Psoas muscle (tissue), 8 donors: ENCODE data around the gene LCT. TPM values are rescaled to one million over a fixed set of nuclear protein-coding genes. Genes with fewer than 3 reads are reported as not detected.

Source experiments
- ATAC-seq, 4 donors: fragments of 200-7000 bp; cut with Tn5 transposase; one replicate each; pipeline ENCODE4 v1.9.1; 2020; ENCODE audit warnings: moderate library complexity in 3 of 4, mild to moderate bottlenecking in 2 of 4
- DNase-seq, 2 donors: peaks; one replicate each; pipeline ENCODE4 v3.0.0-alpha.2; 2020
- H3K27ac ChIP-seq: fragments of 200-600 bp; one replicate; pipeline ENCODE4 v1.8.0; 2022
- H3K27me3 ChIP-seq, 3 donors: fragments of 200-600 bp in 1 of 3; one replicate each; pipeline versions ENCODE4 v1.6.1 to v1.8.0; 2013 to 2022; ENCODE audit warnings: low read length in 2 of 3, mild to moderate bottlenecking in 2 of 3, moderate library complexity in 1 of 3; ENCODE audit not compliant: insufficient read depth in 3 of 3
- H3K36me3 ChIP-seq, 2 donors: fragments of 200-600 bp in 1 of 2; one replicate each; pipeline versions ENCODE4 v1.6.1 to v1.8.0; 2013 to 2022; ENCODE audit warnings: low read depth in 1 of 2, mild to moderate bottlenecking in 1 of 2, moderate library complexity in 1 of 2; ENCODE audit not compliant: insufficient read depth in 1 of 2
- H3K4me1 ChIP-seq: fragments of 200-600 bp; one replicate; pipeline ENCODE4 v1.8.0; 2022
- H3K4me3 ChIP-seq: fragments of 200-600 bp; one replicate; pipeline ENCODE4 v1.8.0; 2022; ENCODE audit warnings: mild to moderate bottlenecking
- H3K9me3 ChIP-seq: fragments of 200-600 bp; one replicate; pipeline ENCODE4 v1.8.0; 2022
- CTCF ChIP-seq: fragments of 200-600 bp; IDR thresholded peaks from one replicate; pipeline ENCODE4 v1.8.0; 2022; ENCODE audit warnings: antibody characterized with exemption
- WGBS, 3 donors: extraction: QIAGEN DNeasy Blood & Tissue Kit; methylation state at CpG; one replicate each; pipeline versions ENCODE4 v1.1.6 to v1.1.7; 2013; 5-methylcytosine and 5-hydroxymethylcytosine counted together
- intact Hi-C, 2 donors: fragments of 100-400 bp; cut with DNase I; formaldehyde crosslinking; loops; one replicate each; pipeline versions ENCODE4 v1.11.0 to v1.14.2; 2022
- polyA plus RNA-seq, 3 donors: library from polyadenylated mRNA; stranded (reverse); fragments of 200-250 nt; gene quantifications; one replicate each; pipeline ENCODE4 v1.2.3, GENCODE V29; 2013
- total RNA-seq, 4 donors: library from RNA; stranded (reverse); fragmentation: NEBNext Ultra II Directional in 2 of 4; extraction: Animal tissue kit (Norgen Biotek cat#: 25700) in 2 of 4; gene quantifications; one replicate each; pipeline versions ENCODE4 v1.2.1 to v1.2.4, GENCODE V29; 2021 to 2023
- donor health status: healthy with polysubstance abuse.
- donor health status: DM: no; HTN: no; CAD: no; lungs with moderate emphysema.
- donor health status: Bipolar disorder and iron deficiency.
- donor health status: healthy.
- donor health status: DM: yes; HTN: yes; CAD: no.
- donor health status: DM: no; HTN: no; CAD: no.
- donor health status: DM: no; HTN: no; CAD: no.
- donor health status: DM: yes; HTN: yes; CAD: no.

Gene LCT
- total and polyA plus RNA-seq, 7 donors: 0.01 to 0.61 (median 0.03) TPM; not detected in 3

- H3K27me3 ChIP-seq: no peaks in the 10 kb centered on the region
- no peaks in the 10 kb centered on the region for H3K4me1 ChIP-seq
- H3K36me3 ChIP-seq: peaks cover 10 to 100% of the 10 kb centered on the region in 2 donors
- TF ChIP-seq CTCF: no peak
- no peak overlapping the region for H3K27ac ChIP-seq
- no peak for ATAC-seq
- H3K9me3 ChIP-seq: peaks cover 8% of the 10 kb centered on the region
- no peak overlapping the region for H3K4me3 ChIP-seq
- no peak for DNase-seq
- intact Hi-C loops: no loop called here
- 99 to 100% (median 100%) methylated on average over 1 of the region's 1 CpG for WGBS, 3 donors
Observed at GRCh38 chr2:135756692-135757091, 80.3 kb downstream of the LCT start.

- Histone ChIP-seq H3K27ac (no peak overlapping the region), H3K36me3 (peaks cover 3 to 97% of the 10 kb centered on the region in 2 donors), H3K27me3 (no peaks in the 10 kb centered on the region), H3K9me3 (peaks cover 8% of the 10 kb centered on the region), H3K4me1 (no peaks in the 10 kb centered on the region), H3K4me3 (no peak overlapping the region)
- 99 to 100% (median 99%) methylated on average over 2 of the region's 2 CpGs for WGBS, 3 donors
- TF ChIP-seq CTCF: no peak
- no peak for DNase-seq
- ATAC-seq: no peak
- intact Hi-C loops: no loop called here
Observed at GRCh38 chr2:135755573-135755972, 81.4 kb downstream of the LCT start.

GRCh38 chr2:135745545-135745944 lies 91.4 kb downstream of the LCT start:
- Histone ChIP-seq H3K36me3 (peaks cover 5 to 35% of the 10 kb centered on the region in 2 donors), H3K4me1 (peaks cover 41% of the 10 kb centered on the region), H3K27ac (peak overlapping the region; percentile 100), H3K27me3 (no peaks in the 10 kb centered on the region), H3K9me3 (no peaks in the 10 kb centered on the region), H3K4me3 (no peak overlapping the region)
- no peak for DNase-seq
- WGBS, 3 donors: 59 to 71% (median 66%) methylated on average over 3 to 4 of the region's 4 CpGs
- ATAC-seq: no peak
- no peak for TF ChIP-seq CTCF
- intact Hi-C loops: loop anchor here in 1 of 2 donors (10.0 kb wide), 2 partner anchors 211 to 591 kb away; partner anchors contain the start of genes R3HDM1 and ZRANB3

GRCh38 chr2:135744760-135745314 lies 92.1 kb downstream of the LCT start:
- DNase-seq (no peak), ATAC-seq (peak; percentile 16 to 42 (median 28))
- peak; percentile 7 for TF ChIP-seq CTCF
- peaks cover 5 to 28% of the 10 kb centered on the region in 2 donors for H3K36me3 ChIP-seq
- 85 to 89% (median 87%) methylated on average over 5 of the region's 5 CpGs for WGBS, 3 donors
- H3K27ac ChIP-seq: peak overlapping the region; percentile 100
- intact Hi-C loops: loop anchor here in 1 of 2 donors (10.0 kb wide), 2 partner anchors 210 to 590 kb away; partner anchors contain the start of genes R3HDM1 and ZRANB3
- peaks cover 41% of the 10 kb centered on the region for H3K4me1 ChIP-seq
- no peaks in the 10 kb centered on the region for H3K27me3 ChIP-seq
- peak overlapping the region; percentile 97 for H3K4me3 ChIP-seq
- no peaks in the 10 kb centered on the region for H3K9me3 ChIP-seq
